H9 (cell line): ENCODE data around the gene TUBB6. TPM values are rescaled to one million over a fixed set of nuclear protein-coding genes. Genes with fewer than 3 reads are reported as not detected.
A peak's percentile ranks its signal among the peaks of the same experiment; 100 is the strongest.

ENCODE experiments used
- DNase-seq: peaks from one replicate; pipeline ENCODE4 v3.0.0-alpha.2; 2017
- H2AFZ ChIP-seq: one replicate; pipeline ENCODE4 v1.6.1; 2013; ENCODE audit warnings: mild to moderate bottlenecking, low read length, control low read depth, moderate library complexity
- H2AK5ac ChIP-seq: 2 replicates; pipeline ENCODE4 v1.6.1; 2013; ENCODE audit warnings: low read length, control low read depth, mixed read lengths; ENCODE audit not compliant: insufficient read length
- H2BK120ac ChIP-seq: one replicate; pipeline ENCODE4 v1.6.1; 2013; ENCODE audit warnings: low read depth, mild to moderate bottlenecking, low read length, control low read depth, inconsistent platforms; ENCODE audit not compliant: poor library complexity, severe bottlenecking
- H2BK12ac ChIP-seq: 2 replicates; pipeline ENCODE4 v1.6.1; 2013; ENCODE audit warnings: low read length, control low read depth, mixed read lengths, low read depth; ENCODE audit not compliant: insufficient read length
- H2BK15ac ChIP-seq: 2 replicates; pipeline ENCODE4 v1.6.1; 2013; ENCODE audit warnings: low read depth, low read length, control low read depth
- H2BK20ac ChIP-seq: one replicate; pipeline ENCODE4 v1.6.1; 2013; ENCODE audit warnings: low read depth, mild to moderate bottlenecking, low read length, control low read depth, inconsistent platforms; ENCODE audit not compliant: poor library complexity, severe bottlenecking
- H2BK5ac ChIP-seq: 2 replicates; pipeline ENCODE4 v1.6.1; 2013; ENCODE audit warnings: low read length, control low read depth, mixed read lengths; ENCODE audit not compliant: insufficient read length
- H3K14ac ChIP-seq: 2 replicates; pipeline ENCODE4 v1.6.1; 2013; ENCODE audit warnings: low read length, control low read depth; ENCODE audit not compliant: insufficient read depth
- H3K18ac ChIP-seq: 2 replicates; pipeline ENCODE4 v1.6.1; 2013; ENCODE audit warnings: low read depth, mild to moderate bottlenecking, mixed read lengths, low read length, control low read depth; ENCODE audit not compliant: insufficient read length
- H3K23ac ChIP-seq: 2 replicates; pipeline ENCODE4 v1.6.1; 2013; ENCODE audit warnings: low read length, control low read depth, mixed read lengths, low read depth; ENCODE audit not compliant: insufficient read length
- H3K23me2 ChIP-seq: 2 replicates; pipeline ENCODE4 v1.6.1; 2013; ENCODE audit warnings: low read depth, mild to moderate bottlenecking, mixed read lengths, low read length, control low read depth; ENCODE audit not compliant: insufficient read length, poor library complexity, severe bottlenecking
- H3K27ac ChIP-seq: 2 replicates; pipeline ENCODE4 v1.5.1; 2013; ENCODE audit warnings: low read length, control low read depth, mixed read lengths, low read depth; ENCODE audit not compliant: insufficient read length
- H3K27me3 ChIP-seq: 2 replicates; pipeline ENCODE4 v1.6.1; 2013; ENCODE audit warnings: low read length, control low read depth, inconsistent platforms; ENCODE audit not compliant: insufficient read depth
- H3K4ac ChIP-seq: 2 replicates; pipeline ENCODE4 v1.6.1; 2013; ENCODE audit warnings: low read depth, mild to moderate bottlenecking, control low read depth, inconsistent platforms, low read length, moderate library complexity
- H3K4me1 ChIP-seq: 2 replicates; pipeline ENCODE4 v1.6.1; 2013; ENCODE audit warnings: low read length, control low read depth, inconsistent platforms; ENCODE audit not compliant: insufficient read depth
- H3K4me2 ChIP-seq: 2 replicates; pipeline ENCODE4 v1.6.1; 2013; ENCODE audit warnings: low read length, control low read depth, mixed read lengths; ENCODE audit not compliant: insufficient read length, insufficient read depth
- H3K56ac ChIP-seq: 2 replicates; pipeline ENCODE4 v1.6.1; 2013; ENCODE audit warnings: low read depth, mild to moderate bottlenecking, mixed read lengths, low read length, control low read depth; ENCODE audit not compliant: insufficient read length
- H3K79me1 ChIP-seq: 2 replicates; pipeline ENCODE4 v1.6.1; 2013; ENCODE audit warnings: low read depth, mild to moderate bottlenecking, moderate library complexity, low read length, control low read depth, inconsistent platforms; ENCODE audit not compliant: insufficient read depth, poor library complexity, severe bottlenecking
- H3K79me2 ChIP-seq: 2 replicates; pipeline ENCODE4 v1.6.1; 2013; ENCODE audit warnings: low read length, control low read depth, inconsistent platforms; ENCODE audit not compliant: insufficient read depth
- H3K9ac ChIP-seq: 2 replicates; pipeline ENCODE4 v1.6.1; 2013; ENCODE audit warnings: low read length, control low read depth, mixed read lengths; ENCODE audit not compliant: insufficient read length; ENCODE audit errors: extremely low read depth
- H3K9me3 ChIP-seq: one replicate; pipeline ENCODE4 v1.6.1; 2013; ENCODE audit warnings: low read depth, low read length, inconsistent platforms; ENCODE audit not compliant: control insufficient read depth
- H3T11ph ChIP-seq: one replicate; pipeline ENCODE4 v1.6.1; 2013; ENCODE audit warnings: mild to moderate bottlenecking, low read length, control low read depth, inconsistent platforms
- H4K20me1 ChIP-seq: one replicate; pipeline ENCODE4 v1.6.1; 2013; ENCODE audit not compliant: control insufficient read depth, insufficient read length, insufficient read depth
- H4K5ac ChIP-seq: 2 replicates; pipeline ENCODE4 v1.6.1; 2013; ENCODE audit warnings: low read depth, mild to moderate bottlenecking, mixed read lengths, low read length, control low read depth; ENCODE audit not compliant: insufficient read length
- H4K8ac ChIP-seq: replicated peaks from 2 replicates; pipeline ENCODE4 v1.6.1; 2013; ENCODE audit warnings: low read length, control low read depth, mixed read lengths, low read depth; ENCODE audit not compliant: insufficient read length
- H4K91ac ChIP-seq: 2 replicates; pipeline ENCODE4 v1.6.1; 2013; ENCODE audit warnings: low read depth, mild to moderate bottlenecking, moderate library complexity, mixed read lengths, low read length, control low read depth; ENCODE audit not compliant: insufficient read length
- H3K27ac Mint-ChIP-seq, 3 experiments: 2 replicates in 2 of 3; 3 replicates in 1 of 3; pipeline ENCODE4 v1.8.0; 2020 to 2021; ENCODE audit warnings: mixed read lengths in 3 of 3, mild to moderate bottlenecking in 1 of 3, moderate library complexity in 1 of 3
- H3K27me3 Mint-ChIP-seq: 2 replicates; pipeline ENCODE4 v1.8.0; 2021; ENCODE audit warnings: low read depth, mild to moderate bottlenecking, moderate library complexity, mixed read lengths
- H3K36me3 Mint-ChIP-seq, 3 experiments: 2 replicates in 2 of 3; 3 replicates in 1 of 3; pipeline ENCODE4 v1.8.0; 2020 to 2021; ENCODE audit warnings: low read depth in 3 of 3, mixed read lengths in 3 of 3; ENCODE audit not compliant: insufficient read depth in 1 of 3
- H3K4me1 Mint-ChIP-seq, 2 experiments: 2 replicates each; pipeline ENCODE4 v1.8.0; 2020; ENCODE audit warnings: mixed read lengths in 2 of 2
- H3K4me3 Mint-ChIP-seq, 2 experiments: 2 replicates in 1 of 2; 3 replicates in 1 of 2; pipeline ENCODE4 v1.8.0; 2020 to 2021; ENCODE audit warnings: mild to moderate bottlenecking in 2 of 2, mixed read lengths in 2 of 2, moderate library complexity in 1 of 2
- H3K9me3 Mint-ChIP-seq, 2 experiments: 2 replicates in 1 of 2; 3 replicates in 1 of 2; pipeline ENCODE4 v1.8.0; 2020; ENCODE audit warnings: mild to moderate bottlenecking in 2 of 2, mixed read lengths in 2 of 2, moderate library complexity in 1 of 2
- CTCF ChIP-seq: fragments of 200-600 bp; sonication (generic); conservative IDR thresholded peaks from 3 replicates; pipeline ENCODE4 v1.8.0; 2021; ENCODE audit warnings: antibody characterized with exemption, mild to moderate bottlenecking
- WGBS: extraction: QIAGEN DNeasy Blood & Tissue Kit; methylation state at CpG from one replicate; pipeline ENCODE4 v1.1.7; 2013; ENCODE audit warnings: missing lambda C conversion rate, low lambda C conversion rate, mixed read lengths; ENCODE audit not compliant: insufficient read length; ENCODE audit errors: extremely low coverage; 5-methylcytosine and 5-hydroxymethylcytosine counted together
- total RNA-seq: library from RNA; stranded (reverse); gene quantifications from 2 replicates; pipeline ENCODE4 v1.2.1, GENCODE V29; 2021

The TUBB6 gene
- total RNA-seq, 1 experiment from 2014 or later = 134 TPM

- Mint-ChIP-seq H3K27me3 (peaks cover 6% of the 10 kb centered on the region), H3K27ac (peak overlapping the region in 1 of 3 experiments; percentile 84; a peak in 2 of 7 replicates), H3K36me3 (0 out of 7 replicates have a peak, but pooled peaks cover 0 to 1% (median 0%) of the 10 kb centered on the region in 3 experiments), H3K9me3 (peaks cover 4 to 6% of the 10 kb centered on the region in 2 experiments; a peak in 4 of 5 replicates), H3K4me3 (no peak overlapping the region; a peak in 1 of 5 replicates), H3K4me1 (peaks cover 0 to 3% of the 10 kb centered on the region in 2 experiments; a peak in 2 of 4 replicates)
- Histone ChIP-seq H2BK12ac (no peak overlapping the region), H2BK120ac (no peak overlapping the region), H3K27ac (no peak overlapping the region), H4K5ac (no peak overlapping the region), H3T11ph (no peak overlapping the region), H2AK5ac (no peak overlapping the region), H3K79me1 (no peaks in the 10 kb centered on the region), H3K79me2 (no peaks in the 10 kb centered on the region), H3K4me1 (no peaks in the 10 kb centered on the region), H3K56ac (no peak overlapping the region), H2BK20ac (no peak overlapping the region), H2AFZ (no peak overlapping the region), H3K18ac (no peak overlapping the region), H4K20me1 (no peaks in the 10 kb centered on the region), H2BK15ac (no peak overlapping the region), H4K8ac (no peak overlapping the region), H2BK5ac (no peak overlapping the region), H3K23me2 (no peaks in the 10 kb centered on the region), H3K9me3 (no peaks in the 10 kb centered on the region), H4K91ac (no peak overlapping the region), H3K14ac (no peak overlapping the region), H3K27me3 (no peaks in the 10 kb centered on the region), H3K4ac (no peak overlapping the region), H3K23ac (no peak overlapping the region), H3K4me2 (no peak overlapping the region), H3K9ac (no peak overlapping the region)
- no peak for DNase-seq
- WGBS = no CpG with 5 or more reads among the region's 2 CpGs
- no peak for TF ChIP-seq CTCF
These were observed 8.2 kb upstream of the TUBB6 start for GRCh38 chr18:12299862-12300261.
